ENCODE data around the gene CERKL. TPM values are rescaled to one million over a fixed set of nuclear protein-coding genes. Genes with fewer than 3 reads are reported as not detected.

CERKL gene
- total RNA-seq, 4 donors from 2014 or later: not detected

DNA sequence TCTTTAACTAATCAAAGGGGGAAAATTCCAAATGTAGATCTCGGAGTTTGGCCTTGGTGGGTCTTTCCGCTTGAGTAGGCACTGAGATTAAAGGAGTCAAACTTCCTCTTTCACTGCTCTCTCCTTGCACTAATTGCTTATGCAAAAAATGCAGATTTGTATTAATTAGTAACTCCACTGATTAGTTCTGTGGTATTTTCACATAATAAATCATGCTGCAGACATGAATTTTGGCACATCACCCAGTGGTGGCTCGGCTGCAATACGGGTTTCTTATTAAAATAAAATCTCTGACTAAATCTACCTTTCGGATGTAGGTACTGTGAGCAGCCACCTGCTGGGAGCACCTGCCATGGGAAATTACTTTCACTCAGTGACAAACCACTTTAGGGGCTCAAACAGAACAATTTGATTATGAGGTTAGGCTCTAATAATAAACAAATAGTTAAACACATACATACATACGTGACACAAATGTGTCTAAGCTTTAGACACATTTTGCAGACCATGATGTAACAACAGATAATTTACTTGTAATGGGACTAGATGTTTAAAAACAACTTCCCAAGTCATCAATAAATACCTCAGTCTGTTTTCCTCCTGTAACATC is 29.8 kb upstream of the CERKL start:
- TF ChIP-seq, protein P1, sequence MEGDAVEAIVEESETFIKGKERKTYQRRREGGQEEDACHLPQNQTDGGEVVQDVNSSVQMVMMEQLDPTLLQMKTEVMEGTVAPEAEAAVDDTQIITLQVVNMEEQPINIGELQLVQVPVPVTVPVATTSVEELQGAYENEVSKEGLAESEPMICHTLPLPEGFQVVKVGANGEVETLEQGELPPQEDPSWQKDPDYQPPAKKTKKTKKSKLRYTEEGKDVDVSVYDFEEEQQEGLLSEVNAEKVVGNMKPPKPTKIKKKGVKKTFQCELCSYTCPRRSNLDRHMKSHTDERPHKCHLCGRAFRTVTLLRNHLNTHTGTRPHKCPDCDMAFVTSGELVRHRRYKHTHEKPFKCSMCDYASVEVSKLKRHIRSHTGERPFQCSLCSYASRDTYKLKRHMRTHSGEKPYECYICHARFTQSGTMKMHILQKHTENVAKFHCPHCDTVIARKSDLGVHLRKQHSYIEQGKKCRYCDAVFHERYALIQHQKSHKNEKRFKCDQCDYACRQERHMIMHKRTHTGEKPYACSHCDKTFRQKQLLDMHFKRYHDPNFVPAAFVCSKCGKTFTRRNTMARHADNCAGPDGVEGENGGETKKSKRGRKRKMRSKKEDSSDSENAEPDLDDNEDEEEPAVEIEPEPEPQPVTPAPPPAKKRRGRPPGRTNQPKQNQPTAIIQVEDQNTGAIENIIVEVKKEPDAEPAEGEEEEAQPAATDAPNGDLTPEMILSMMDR (IDR thresholded peaks at IDR 0.05; ENCODE audit: low read depth): no peak

DNA sequence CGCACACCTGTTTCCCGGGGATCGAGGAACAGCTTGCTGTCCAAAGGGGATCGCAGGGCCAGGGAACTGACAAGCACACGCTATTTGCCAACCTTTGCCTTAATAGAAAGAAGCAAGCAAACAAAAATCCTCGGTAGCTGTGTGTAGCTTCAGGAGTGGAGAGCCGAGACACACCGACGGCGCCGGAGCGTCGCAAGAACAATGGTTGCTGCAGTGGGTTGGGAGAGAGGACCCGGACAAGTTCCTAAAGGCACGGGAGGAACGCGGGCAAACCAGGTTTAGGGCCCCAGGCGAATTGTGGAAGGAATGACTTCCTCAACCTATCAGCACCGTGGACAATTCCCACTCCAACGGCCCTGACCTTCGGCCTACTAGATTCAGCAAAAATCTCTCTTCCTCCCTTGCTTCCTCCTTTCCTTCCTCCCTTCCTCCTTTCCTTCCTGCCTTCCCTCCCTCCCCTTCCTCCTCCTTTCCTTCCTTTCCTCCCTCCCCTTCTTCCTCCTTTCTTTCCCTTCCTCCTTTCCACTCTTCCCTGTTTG is 28.3 kb upstream of the CERKL start:
- TF ChIP-seq, protein P1 (IDR thresholded peaks at IDR 0.05; ENCODE audit: low read depth): no peak

DNA sequence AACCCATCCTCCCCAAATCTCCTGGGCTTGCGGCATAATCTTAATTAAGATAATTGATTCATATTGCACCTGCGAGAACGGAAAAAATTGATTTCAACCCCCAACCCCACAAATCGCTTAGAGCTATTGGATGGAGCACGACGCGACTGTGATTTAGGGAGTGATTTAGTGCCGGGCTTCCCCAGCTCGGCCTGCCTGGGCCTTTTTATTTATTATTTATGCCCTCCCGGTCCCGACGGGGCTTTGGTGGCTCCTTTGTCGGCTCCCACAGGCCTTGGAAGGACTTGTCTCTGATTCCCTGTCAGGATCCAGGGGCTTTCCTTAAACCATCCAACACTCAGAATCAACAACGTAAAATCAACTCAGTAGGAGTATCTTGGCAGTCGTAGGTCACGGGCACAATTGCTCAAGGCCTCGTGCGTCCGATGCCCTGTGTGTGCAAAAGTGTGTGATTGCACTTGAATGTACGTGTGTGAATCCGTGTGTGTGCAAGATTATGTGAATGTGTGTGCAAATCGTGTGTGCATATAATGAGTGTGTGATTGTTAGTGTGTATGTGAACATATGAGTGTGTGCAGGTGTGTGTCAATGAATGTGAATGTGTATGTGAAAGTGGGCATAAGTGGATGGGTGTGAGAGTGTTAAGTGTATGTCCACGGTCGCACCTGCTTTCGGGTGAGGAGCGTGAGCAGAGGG is 27.7 kb upstream of the CERKL start:
- TF ChIP-seq, protein P1 (IDR thresholded peaks at IDR 0.05; ENCODE audit: low read depth): no peak

DNA sequence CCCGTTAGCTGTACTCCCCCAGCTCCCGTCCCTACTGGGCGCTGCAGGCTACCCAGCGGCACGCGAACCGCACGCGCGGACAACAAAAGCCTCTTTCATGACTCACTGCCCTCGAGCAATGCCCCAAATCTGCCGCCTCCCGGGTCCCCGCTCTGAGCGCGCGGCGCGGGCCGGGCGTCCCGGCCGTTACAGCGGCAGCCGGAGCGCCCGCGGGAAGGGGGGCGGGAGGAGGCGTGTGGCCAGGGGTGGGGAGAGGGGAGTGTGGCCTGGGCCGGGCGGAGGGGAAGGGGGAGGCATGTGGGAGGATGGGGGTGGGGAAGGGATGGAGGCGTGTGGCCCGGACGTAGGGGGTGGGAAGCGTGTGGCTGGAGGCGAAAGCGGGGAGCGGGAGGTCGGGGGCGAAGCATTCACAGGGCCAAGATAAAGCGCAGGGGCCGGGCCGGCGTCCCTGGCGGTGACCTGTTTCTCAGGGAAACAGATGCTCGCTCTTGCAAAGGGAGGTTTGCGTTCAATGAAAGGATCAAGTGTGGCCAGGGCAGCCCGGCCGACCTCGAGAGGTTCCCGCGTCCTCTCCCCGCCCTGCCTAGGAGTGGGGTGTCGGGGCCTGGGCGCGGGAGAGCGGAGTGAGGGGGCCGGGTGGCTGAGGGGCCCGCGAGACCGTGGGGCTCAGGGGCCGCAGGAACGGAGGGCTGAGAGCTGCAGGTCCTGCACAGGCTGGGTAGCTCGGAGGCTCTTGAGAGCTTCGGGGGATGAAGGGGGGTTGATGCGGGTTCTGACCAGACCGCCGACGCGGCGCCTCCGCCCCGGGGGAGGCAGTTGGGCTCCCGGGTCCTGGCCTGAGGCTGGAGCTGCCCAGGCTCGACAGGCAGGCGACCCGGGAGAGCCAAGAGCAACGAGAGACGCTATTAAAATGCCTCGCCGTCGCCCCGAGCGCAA is 26.9 kb upstream of the CERKL start:
- TF ChIP-seq, protein P1 (IDR thresholded peaks at IDR 0.05; ENCODE audit: low read depth): no peak

DNA sequence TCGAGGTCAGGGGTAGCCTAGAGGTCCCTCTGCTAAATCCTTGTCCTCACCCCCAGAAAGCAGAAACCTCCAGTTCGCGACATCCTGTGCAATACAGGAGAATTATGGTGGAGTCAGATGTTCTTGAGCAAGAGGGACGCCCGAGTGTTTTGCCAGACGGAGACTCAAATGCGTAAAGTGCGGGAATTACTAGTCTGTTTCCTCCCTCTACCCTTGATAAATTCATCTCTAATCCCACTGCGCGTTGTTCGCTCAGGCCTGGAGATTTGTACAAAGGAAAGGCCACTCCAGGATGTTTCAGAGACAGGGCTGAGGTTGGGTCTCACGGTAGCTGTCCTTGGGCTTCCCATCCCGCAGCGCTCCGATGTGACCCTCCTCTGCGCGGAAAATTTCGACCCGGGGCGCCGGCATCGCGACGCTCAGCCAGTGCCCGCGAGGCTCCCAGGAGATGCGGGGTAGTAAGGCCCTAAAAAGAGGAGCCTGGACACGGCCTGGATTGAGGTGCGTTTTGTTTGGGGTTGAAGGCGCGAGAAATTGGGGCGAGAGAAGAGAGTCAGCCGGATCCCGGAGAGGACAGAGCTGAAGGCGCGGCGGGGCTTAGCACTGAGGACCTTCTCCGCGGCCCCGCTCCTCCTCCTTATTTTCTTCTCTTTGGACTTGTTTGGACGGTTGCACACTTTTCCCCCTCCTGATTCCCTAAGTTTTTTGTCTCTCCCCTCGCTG is 26.1 kb upstream of the CERKL start:
- TF ChIP-seq, protein P1 (IDR thresholded peaks at IDR 0.05; ENCODE audit: low read depth): no peak

DNA sequence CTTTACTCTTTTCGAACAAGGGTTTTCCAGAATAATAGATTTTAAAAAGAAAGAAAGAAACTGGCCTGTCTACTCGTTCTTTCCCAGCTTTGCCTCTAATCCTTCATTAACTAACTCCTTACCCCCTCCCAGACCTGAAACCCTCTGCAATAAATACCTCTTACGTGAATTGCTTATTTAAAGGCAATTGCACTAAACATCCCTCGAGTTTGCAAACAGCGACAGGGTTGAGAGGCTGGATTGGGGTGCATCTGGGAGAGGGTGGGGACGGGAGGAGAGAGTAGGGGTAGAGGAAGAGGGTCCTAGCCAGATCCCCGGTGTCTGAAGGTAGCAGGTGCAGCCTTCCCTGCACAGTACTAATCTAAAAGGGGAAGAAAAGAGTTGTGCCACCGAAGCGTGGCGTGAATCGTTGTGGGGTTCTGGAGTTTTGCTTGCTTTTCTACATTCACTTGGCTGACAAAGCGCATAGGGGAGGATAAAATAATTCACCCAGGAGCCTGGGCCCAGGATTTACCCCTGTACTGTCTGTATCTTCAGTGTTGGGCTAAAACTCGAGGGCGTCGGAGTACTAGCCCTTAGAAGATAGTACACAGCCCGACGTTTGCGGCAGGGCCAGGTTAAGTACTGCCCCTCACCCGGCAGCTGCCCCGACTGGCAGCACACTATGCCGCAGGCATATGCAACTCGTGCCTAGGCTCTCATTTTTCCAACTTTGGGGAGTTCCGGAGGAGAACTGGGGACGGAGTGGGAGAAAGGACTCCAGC is 25.3 kb upstream of the CERKL start:
- TF ChIP-seq, protein P1 (IDR thresholded peaks at IDR 0.05; ENCODE audit: low read depth): no peak
